ENCODE results near the gene HCK. TPM values are rescaled to one million over a fixed set of nuclear protein-coding genes. Genes with fewer than 3 reads are reported as not detected.
"Not testable (repeated sequence)": the region's sequence is repeated elsewhere in the genome, so short reads cannot be mapped to it uniquely, and the experiment has no call there.

HCK gene
- total RNA-seq, 2 donors from 2014 or later, result 2.1 to 4.3 TPM

- H3K27ac ChIP-seq, result no peak overlapping the region
- no peak for ATAC-seq
- H3K36me3 ChIP-seq (replicated peaks in 1 of 2; ENCODE audit: insufficient read depth in 1 of 2, low read depth in 2 of 2), result no peaks in the 10 kb centered on the region
- intact Hi-C loops (cut with DNase I), result loop anchor here (5.0 to 10.0 kb wide), 2 partner anchors 179 to 206 kb away; no protein-coding TSS in a partner anchor
- H3K4me1 ChIP-seq, result peaks cover 12% of the 10 kb centered on the region
- no peaks in the 10 kb centered on the region for H3K9me3 ChIP-seq
- TF ChIP-seq POLR2A (IDR thresholded peaks at IDR 0.05) (no peak), CTCF (IDR thresholded peaks at IDR 0.05) (no peak)
- no peak for DNase-seq
- no peak overlapping the region for H3K4me3 ChIP-seq
- 44 to 53% methylated on average over 2 of the region's 2 CpGs for WGBS, 2 donors
- peaks cover 0 to 9% of the 10 kb centered on the region in 2 donors for H3K27me3 ChIP-seq
Observed at GRCh38 chr20:32033316-32033715, 18.7 kb upstream of the HCK start.

- not testable (repeated sequence) for H3K36me3 ChIP-seq (replicated peaks in 1 of 2; ENCODE audit: insufficient read depth in 1 of 2, low read depth in 2 of 2); H3K4me3 ChIP-seq; ATAC-seq; H3K27ac ChIP-seq; H3K9me3 ChIP-seq; DNase-seq; H3K27me3 ChIP-seq
- peaks cover 12% of the 10 kb centered on the region for H3K4me1 ChIP-seq
- 65 to 66% methylated on average over 3 of the region's 3 CpGs for WGBS, 2 donors
- intact Hi-C loops (cut with DNase I), result loop anchor here (5.0 to 10.0 kb wide), 2 partner anchors 179 to 206 kb away; no protein-coding TSS in a partner anchor
Observed at GRCh38 chr20:32033721-32034120, 18.3 kb upstream of the HCK start.

GRCh38 chr20:32034581-32035425 is 17.2 kb upstream of the HCK start:
- TF ChIP-seq CTCF (IDR thresholded peaks at IDR 0.05) (no peak), POLR2A (IDR thresholded peaks at IDR 0.05) (no peak)
- Histone ChIP-seq H3K9me3 (no peaks in the 10 kb centered on the region), H3K4me1 (peaks cover 12% of the 10 kb centered on the region), H3K36me3 (replicated peaks in 1 of 2; ENCODE audit: insufficient read depth in 1 of 2, low read depth in 2 of 2) (no peaks in the 10 kb centered on the region), H3K27me3 (peaks cover 0 to 9% of the 10 kb centered on the region in 2 donors), H3K4me3 (no peak overlapping the region), H3K27ac (no peak overlapping the region)
- ATAC-seq (no peak), DNase-seq (peak in 1 of 4 donors; percentile 44)
- intact Hi-C loops (cut with DNase I), result loop anchor here (5.0 to 10.0 kb wide), 2 partner anchors 180 to 208 kb away; no protein-coding TSS in a partner anchor
- WGBS, 2 donors, result 34 to 35% methylated on average over 6 to 9 of the region's 9 CpGs

- intact Hi-C loops (cut with DNase I), result loop anchor here (10.0 kb wide), 1 partner anchor 181 kb away; no protein-coding TSS in a partner anchor
- Histone ChIP-seq H3K9me3 (no peaks in the 10 kb centered on the region), H3K27me3 (peaks cover 0 to 9% of the 10 kb centered on the region in 2 donors), H3K4me1 (peaks cover 12% of the 10 kb centered on the region), H3K27ac (no peak overlapping the region), H3K36me3 (replicated peaks in 1 of 2; ENCODE audit: insufficient read depth in 1 of 2, low read depth in 2 of 2) (no peaks in the 10 kb centered on the region), H3K4me3 (no peak overlapping the region)
- WGBS, 2 donors, result 57 to 61% methylated on average over 8 of the region's 8 CpGs
- no peak for ATAC-seq
- no peak for TF ChIP-seq POLR2A (IDR thresholded peaks at IDR 0.05)
- TF ChIP-seq CTCF (IDR thresholded peaks at IDR 0.05), result no peak
- DNase-seq, result no peak
Observed at GRCh38 chr20:32035426-32035779, 16.6 kb upstream of the HCK start.

- no peak for DNase-seq
- intact Hi-C loops (cut with DNase I), result loop anchor here (10.0 kb wide), 1 partner anchor 181 kb away; no protein-coding TSS in a partner anchor
- TF ChIP-seq CTCF (IDR thresholded peaks at IDR 0.05), result no peak
- no peak for TF ChIP-seq POLR2A (IDR thresholded peaks at IDR 0.05)
- no peak for ATAC-seq
- H3K4me1 ChIP-seq, result peaks cover 8% of the 10 kb centered on the region
- H3K4me3 ChIP-seq, result no peak overlapping the region
- WGBS, 2 donors, result 29 to 33% methylated on average over 4 of the region's 4 CpGs
- H3K27me3 ChIP-seq, result peaks cover 0 to 9% of the 10 kb centered on the region in 2 donors
- no peaks in the 10 kb centered on the region for H3K9me3 ChIP-seq
- no peak overlapping the region for H3K27ac ChIP-seq
- H3K36me3 ChIP-seq (replicated peaks in 1 of 2; ENCODE audit: insufficient read depth in 1 of 2, low read depth in 2 of 2), result no peaks in the 10 kb centered on the region
Observed at GRCh38 chr20:32036252-32036651, 15.8 kb upstream of the HCK start.

All from body of pancreas (tissue), 4 donors.